HCT116 (cell line): ENCODE results near the gene MOCS1. TPM values are rescaled to one million over a fixed set of nuclear protein-coding genes. Genes with fewer than 3 reads are reported as not detected.

ENCODE experiments used
- ATAC-seq: fragments of 200-7000 bp; cut with Tn5 transposase; 2 replicates; pipeline ENCODE4 v1.9.1; 2020; ENCODE audit warnings: mild to moderate bottlenecking, moderate library complexity
- BruUV-seq: library from RNA; stranded (reverse); fragments of 400-500 nt; replicated peaks from 2 replicates; lab custom pipeline; 2021; lab: Mats Ljungman, UMichigan
- CTCF ChIA-PET: fragments of 300-600 bp; sonication (Branson Sonifier 250); formaldehyde crosslinking; loops from one replicate; lab custom pipeline; 2021; ENCODE audit warnings: antibody characterized with exemption; lab: Charles Lee
- POLR2A ChIA-PET: fragments of 300-600, 350-600 bp; sonication (Branson Sonifier 250); formaldehyde crosslinking; loops from one replicate; lab custom pipeline; 2021; ENCODE audit warnings: antibody characterized with exemption; lab: Charles Lee
- RAD21 ChIA-PET, 2 experiments: fragments of 300-600 bp; sonication (Branson Sonifier 250); formaldehyde crosslinking; loops; one replicate each; lab custom pipeline; 2023; ENCODE audit warnings: low total read pairs in 2 of 2; ENCODE audit not compliant: uncharacterized antibody in 2 of 2, unreplicated experiment in 2 of 2, low non-redundant PET in 1 of 2; lab: Charles Lee
- DNase-seq: peaks from one replicate; pipeline ENCODE4 v3.0.0-alpha.2; 2010; ENCODE audit warnings: low read depth, low spot score
- H2AFZ ChIP-seq: fragments of 200-600 bp; shearing (Covaris generic), sonication (generic); 2 replicates; pipeline ENCODE4 v1.6.1; 2017; ENCODE audit warnings: low read depth, mixed run types, mixed read lengths, antibody characterized with exemption, low read length; ENCODE audit not compliant: poor library complexity, severe bottlenecking
- H3K27ac ChIP-seq: 2 replicates; pipeline ENCODE4 v1.5.1; 2012; ENCODE audit warnings: low read depth, low read length
- H3K27me3 ChIP-seq: fragments of 200-600 bp; sonication (generic); 2 replicates; pipeline ENCODE4 v1.6.1; 2016; ENCODE audit warnings: mixed run types, low read length, mixed read lengths; ENCODE audit not compliant: insufficient read depth
- H3K36me3 ChIP-seq, 2 experiments: fragments of 200-500 bp in 1 of 2; fragments of 200-600 bp in 1 of 2; sonication (Bioruptor generic) in 1 of 2; sonication (generic) in 1 of 2; 2 replicates each; pipeline versions ENCODE4 v1.5.1 to v1.6.1; 2014 to 2016; ENCODE audit warnings: low read length in 2 of 2, inconsistent platforms in 1 of 2, mixed read lengths in 1 of 2, mixed run types in 1 of 2; ENCODE audit not compliant: insufficient read depth in 2 of 2, control insufficient read depth in 1 of 2
- H3K4me1 ChIP-seq, 2 experiments: fragments of 200-600 bp in 1 of 2; sonication (generic) in 1 of 2; 2 replicates each; pipeline versions ENCODE4 v1.5.1 to v1.6.1; 2012 to 2017; ENCODE audit warnings: low read length in 2 of 2, inconsistent platforms in 1 of 2, mild to moderate bottlenecking in 1 of 2, mixed read lengths in 1 of 2, mixed run types in 1 of 2, moderate library complexity in 1 of 2; ENCODE audit not compliant: insufficient read depth in 2 of 2, control insufficient read depth in 1 of 2
- H3K4me2 ChIP-seq: fragments of 200-600 bp; sonication (generic); 2 replicates; pipeline ENCODE4 v1.6.1; 2017; ENCODE audit warnings: mixed run types, low read length, mixed read lengths
- H3K4me3 ChIP-seq, 2 experiments: fragments of 200-600 bp in 1 of 2; sonication (generic) in 1 of 2; replicated peaks in 1 of 2; 2 replicates each; pipeline ENCODE4 v1.5.1; 2011 to 2016; ENCODE audit warnings: low read length in 2 of 2, control low read depth in 1 of 2, low read depth in 1 of 2, mild to moderate bottlenecking in 1 of 2, mixed read lengths in 1 of 2, mixed run types in 1 of 2
- H3K79me2 ChIP-seq: fragments of 200-600 bp; sonication (generic); 2 replicates; pipeline ENCODE4 v1.6.1; 2017; ENCODE audit warnings: mild to moderate bottlenecking, mixed run types, low read length, moderate library complexity, mixed read lengths; ENCODE audit not compliant: insufficient read depth
- H3K9ac ChIP-seq: fragments of 200-600 bp; sonication (generic); 2 replicates; pipeline ENCODE4 v1.6.1; 2016; ENCODE audit warnings: low read length, mixed read lengths
- H3K9me2 ChIP-seq: fragments of 200-600 bp; sonication (generic), shearing (Covaris generic); 2 replicates; pipeline ENCODE4 v1.6.1; 2017; ENCODE audit warnings: mixed run types, mild to moderate bottlenecking, moderate library complexity; ENCODE audit not compliant: insufficient read depth
- H3K9me3 ChIP-seq, 2 experiments: fragments of 200-500 bp in 1 of 2; fragments of 200-600 bp in 1 of 2; sonication (Bioruptor generic) in 1 of 2; sonication (generic) in 1 of 2; 2 replicates each; pipeline ENCODE4 v1.6.1; 2014 to 2017; ENCODE audit warnings: low read length in 2 of 2, mixed read lengths in 2 of 2, inconsistent platforms in 1 of 2, low read depth in 1 of 2, mild to moderate bottlenecking in 1 of 2, mixed run types in 1 of 2, moderate library complexity in 1 of 2; ENCODE audit not compliant: control insufficient read depth in 1 of 2, insufficient read depth in 1 of 2
- H4K20me1 ChIP-seq: fragments of 200-600 bp; sonication (generic), shearing (Covaris generic); 2 replicates; pipeline ENCODE4 v1.6.1; 2017; ENCODE audit warnings: mixed run types, mild to moderate bottlenecking, moderate library complexity; ENCODE audit not compliant: insufficient read depth
- EGR1 ChIP-seq: IDR thresholded peaks from 2 replicates; pipeline ENCODE4 v1.6.1; 2012; ENCODE audit warnings: low read depth
- JUND ChIP-seq: IDR thresholded peaks from 2 replicates; pipeline ENCODE4 v1.6.1; 2012
- MAX ChIP-seq: IDR thresholded peaks from 2 replicates; pipeline ENCODE4 v1.6.1; 2012
- POLR2A ChIP-seq: IDR thresholded peaks from 2 replicates; pipeline ENCODE4 v1.7.0; 2011; ENCODE audit warnings: borderline replicate concordance; ENCODE audit not compliant: insufficient read depth, insufficient read length; ENCODE audit errors: extremely low read depth
- TCF7L2 ChIP-seq: IDR thresholded peaks from 2 replicates; pipeline ENCODE4 v1.7.0; 2011; ENCODE audit warnings: borderline replicate concordance, inconsistent platforms; ENCODE audit not compliant: insufficient read depth, insufficient read length; ENCODE audit errors: extremely low read depth
- ZBTB33 ChIP-seq: IDR thresholded peaks from 2 replicates; pipeline ENCODE4 v1.6.1; 2011; ENCODE audit warnings: mild to moderate bottlenecking, low read length, moderate library complexity; ENCODE audit not compliant: insufficient replicate concordance; ENCODE audit errors: extremely low read depth
- intact Hi-C: fragments of 100-400 bp; cut with micrococcal nuclease; formaldehyde crosslinking; loops from 2 replicates; pipeline ENCODE4 v1.10.0; 2022
- total RNA-seq: library from RNA; stranded (reverse); gene quantifications from one replicate; pipeline ENCODE4 v1.2.1, GENCODE V29; 2021; ENCODE audit not compliant: unreplicated experiment

The MOCS1 gene
- total RNA-seq, 1 experiment from 2014 or later, result 9.3 TPM

GRCh38 chr6:39897698-39898097, 36.6 kb downstream of the MOCS1 start (continued):
- TF ChIP-seq POLR2A, result no peak
- TF ChIP-seq ZBTB33, result no peak

GRCh38 chr6:39896701-39897100, 37.6 kb downstream of the MOCS1 start:
- DNase-seq (no peak), ATAC-seq (no peak)
- no peak overlapping the region for H2AFZ ChIP-seq
- no peak overlapping the region for H3K4me3 ChIP-seq
- no peaks in the 10 kb centered on the region for H4K20me1 ChIP-seq
- ChIA-PET POLR2A (no interaction called here), CTCF (no interaction called here), RAD21 (no interaction called here)
- no peaks in the 10 kb centered on the region for H3K36me3 ChIP-seq
- no peak overlapping the region for H3K27ac ChIP-seq
- TF ChIP-seq TCF7L2, result no peak
- no peak for TF ChIP-seq MAX
- TF ChIP-seq EGR1, result no peak
- H3K9ac ChIP-seq, result no peak overlapping the region
- H3K4me1 ChIP-seq, result no peaks in the 10 kb centered on the region
- no peaks in the 10 kb centered on the region for H3K9me3 ChIP-seq
- BruUV-seq, result no TSS peak
- H3K27me3 ChIP-seq, result peaks cover 26% of the 10 kb centered on the region
- no peak overlapping the region for H3K4me2 ChIP-seq
- H3K79me2 ChIP-seq, result no peaks in the 10 kb centered on the region
- intact Hi-C loops, result no loop called here
- no peaks in the 10 kb centered on the region for H3K9me2 ChIP-seq

- no peaks in the 10 kb centered on the region for H3K36me3 ChIP-seq
- no TSS peak for BruUV-seq
- DNase-seq (no peak), ATAC-seq (no peak)
- no peak overlapping the region for H3K27ac ChIP-seq
- no peak overlapping the region for H3K4me2 ChIP-seq
- H3K4me3 ChIP-seq, result no peak overlapping the region
- POLR2A ChIA-PET, result no interaction called here
- no peak overlapping the region for H2AFZ ChIP-seq
- no peaks in the 10 kb centered on the region for H3K9me3 ChIP-seq
- H3K4me1 ChIP-seq, result no peaks in the 10 kb centered on the region
- no peaks in the 10 kb centered on the region for H3K9me2 ChIP-seq
- TF ChIP-seq JUND, result no peak
- H3K27me3 ChIP-seq, result peaks cover 27% of the 10 kb centered on the region
- CTCF ChIA-PET, result interaction anchor here (1.3 to 1.9 kb wide), 2 partner anchors 517 to 531 kb away, joined by 3 to 6 read pairs; no protein-coding TSS in a partner anchor
- no peaks in the 10 kb centered on the region for H3K79me2 ChIP-seq
- RAD21 ChIA-PET, result no interaction called here
- intact Hi-C loops, result no loop called here
- no peak overlapping the region for H3K9ac ChIP-seq
- H4K20me1 ChIP-seq, result no peaks in the 10 kb centered on the region
These were observed 41.0 kb downstream of the MOCS1 start for GRCh38 chr6:39893286-39893685.
